ENCODE results near the gene VWF. TPM values are rescaled to one million over a fixed set of nuclear protein-coding genes. Genes with fewer than 3 reads are reported as not detected.

Gene VWF
- total RNA-seq, 1 experiment from 2014 or later = not detected

GRCh38 chr12:5912437-5913334, 211.8 kb downstream of the VWF start:
- DNase-seq (ENCODE audit: low read depth) = peak; percentile 55

DNA sequence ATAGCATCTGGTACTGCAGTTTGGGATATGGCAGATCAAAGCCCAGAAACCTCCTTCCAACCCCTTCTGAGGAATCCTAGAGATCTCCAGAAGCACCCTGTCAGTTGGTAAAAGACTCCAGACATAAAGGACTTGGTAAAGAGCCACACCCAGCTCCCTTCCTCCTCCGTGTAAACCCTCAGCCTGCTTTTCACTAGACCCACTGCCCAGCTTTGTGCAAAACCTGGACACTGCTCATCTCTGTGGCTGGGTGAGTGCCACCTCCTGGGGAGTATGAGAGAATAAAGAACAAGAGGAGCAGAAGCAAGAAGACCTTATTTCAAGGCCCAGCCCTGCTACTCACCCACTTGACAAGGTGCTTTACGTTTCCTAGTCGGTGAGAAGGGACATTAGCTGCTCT, 212.5 kb downstream of the VWF start:
- no peak for DNase-seq (ENCODE audit: low read depth)

GRCh38 chr12:5910790-5911548, 213.5 kb downstream of the VWF start:
- DNase-seq (ENCODE audit: low read depth) = no peak

DNA sequence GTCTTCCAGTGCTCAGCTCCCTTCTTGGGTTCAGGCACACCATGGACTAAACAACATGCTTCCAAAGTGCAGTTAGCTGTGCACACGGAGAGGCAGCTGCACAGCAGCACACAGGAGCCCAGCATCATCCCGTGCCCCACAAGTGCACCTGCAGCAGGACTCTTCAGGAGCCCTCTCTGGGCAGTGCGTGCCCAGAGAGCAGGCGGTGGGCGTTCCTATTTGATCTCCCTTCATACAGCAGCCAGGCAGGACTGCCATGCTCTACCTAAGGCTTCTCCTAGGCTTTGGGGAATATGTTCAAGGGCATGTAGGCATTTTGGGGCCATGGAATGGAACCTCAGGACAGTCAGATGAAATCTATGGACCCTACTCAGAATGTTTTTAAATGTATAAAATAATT, 214.9 kb downstream of the VWF start:
- DNase-seq (ENCODE audit: low read depth) = no peak

GRCh38 chr12:5908251-5908650, 216.2 kb downstream of the VWF start:
- DNase-seq (ENCODE audit: low read depth) = no peak

- no peak for DNase-seq (ENCODE audit: low read depth)
Observed at GRCh38 chr12:5907807-5908206, 216.7 kb downstream of the VWF start.

GRCh38 chr12:5905757-5906156, 218.7 kb downstream of the VWF start:
- no peak for DNase-seq (ENCODE audit: low read depth)

DNA sequence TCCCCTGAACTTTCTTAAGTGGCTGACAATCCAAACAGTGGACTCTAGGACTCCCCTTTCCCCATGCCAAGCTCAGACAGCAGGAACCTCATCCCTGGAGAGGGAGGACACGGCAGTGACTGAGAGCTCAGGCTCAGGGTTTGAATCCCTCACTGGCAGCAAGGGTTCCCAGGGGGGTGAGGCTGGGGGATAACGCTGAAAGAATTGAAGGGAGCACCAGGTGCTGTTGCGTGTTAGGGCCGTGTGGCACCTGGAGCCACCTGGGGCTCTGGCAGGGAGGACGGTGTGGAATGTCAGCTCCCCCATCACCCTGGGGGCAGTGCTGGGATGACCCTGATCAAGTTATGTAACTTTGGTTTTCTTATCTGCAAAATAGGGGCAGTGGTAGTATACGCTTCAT, 219.5 kb downstream of the VWF start:
- no peak for DNase-seq (ENCODE audit: low read depth)

GRCh38 chr12:5904441-5904840, 220.0 kb downstream of the VWF start:
- DNase-seq (ENCODE audit: low read depth) = no peak

- DNase-seq (ENCODE audit: low read depth) = no peak
Observed at GRCh38 chr12:5902736-5903135, 221.7 kb downstream of the VWF start.

DNA sequence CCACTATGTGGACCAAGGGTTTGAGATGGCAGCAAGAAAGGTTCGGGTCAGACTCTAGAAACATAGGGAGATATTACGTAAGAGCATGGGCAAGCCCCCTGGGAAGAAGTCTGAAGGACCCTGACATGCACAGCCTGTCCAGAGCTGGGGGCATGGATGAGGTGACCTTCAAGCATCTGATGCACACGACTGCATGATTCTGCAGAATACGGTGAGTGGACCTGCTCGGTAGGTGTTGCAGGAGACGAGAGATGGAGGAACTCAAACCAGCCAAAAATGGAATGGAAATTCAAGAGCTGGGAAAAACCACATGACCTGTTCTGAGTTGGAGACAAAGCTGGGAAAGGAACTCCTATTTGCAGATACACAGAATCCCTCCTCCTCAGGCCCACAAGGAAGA, 223.1 kb downstream of the VWF start:
- DNase-seq (ENCODE audit: low read depth) = no peak

GRCh38 chr12:5900533-5901205, 223.8 kb downstream of the VWF start:
- no peak for DNase-seq (ENCODE audit: low read depth)

DNA sequence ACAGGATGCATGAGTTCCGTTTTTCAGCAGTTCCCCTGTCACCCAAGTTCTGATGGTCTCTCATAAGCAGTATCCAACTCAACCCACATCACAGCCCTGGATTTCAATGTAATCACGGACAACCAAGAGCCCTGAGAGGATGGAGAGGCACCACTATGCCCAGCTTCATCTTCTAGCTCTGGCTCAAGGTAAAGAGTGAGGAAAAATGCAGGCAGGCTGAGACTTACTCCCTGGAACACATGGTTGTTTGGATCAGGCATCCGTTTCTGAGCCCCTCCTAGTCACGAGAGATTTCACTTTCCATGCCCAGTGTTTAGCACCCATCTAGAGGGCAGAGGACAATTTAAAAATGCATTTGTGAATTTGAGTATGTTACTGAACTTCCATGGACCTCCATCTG, 224.4 kb downstream of the VWF start:
- no peak for DNase-seq (ENCODE audit: low read depth)

DNA sequence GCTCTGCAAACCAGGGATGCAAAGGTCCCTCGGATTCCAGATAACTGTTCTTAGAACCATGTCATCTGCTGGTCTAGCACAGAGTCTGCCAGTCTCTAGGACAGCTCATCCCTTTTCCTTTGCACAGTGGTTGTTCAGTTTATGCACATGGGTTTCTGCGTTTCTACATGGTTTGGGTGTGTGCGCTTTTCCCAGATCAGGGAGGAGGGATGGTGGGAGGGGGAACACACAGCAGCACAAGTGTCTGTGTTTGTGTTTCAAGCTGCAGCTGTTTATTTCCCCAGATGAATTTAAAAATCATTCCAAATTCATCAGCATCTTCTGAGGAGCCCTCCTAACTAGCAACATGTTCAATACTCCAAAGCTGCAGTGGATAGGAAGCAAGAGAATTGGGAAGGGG, 224.8 kb downstream of the VWF start:
- no peak for DNase-seq (ENCODE audit: low read depth)

GRCh38 chr12:5898874-5899273, 225.6 kb downstream of the VWF start:
- no peak for DNase-seq (ENCODE audit: low read depth)

Other genes with a start within 250 kb of the VWF start
- 1.2 and 3.0 TPM in 2 replicates for gene ANO2, start 179.4 kb downstream of the VWF start, total RNA-seq (2014; rRNA removed; shearing (Covaris generic))
- gene CD9, start 75.7 kb upstream of the VWF start, total RNA-seq (2014; rRNA removed; shearing (Covaris generic)) = 83.5 and 95.3 TPM in 2 replicates
- gene PLEKHG6, start 186.0 kb upstream of the VWF start, total RNA-seq (2014; rRNA removed; shearing (Covaris generic)) = 0.15 TPM in 1 of 2 replicates, not detected in the other
- gene TNFRSF1A, start 217.4 kb upstream of the VWF start, total RNA-seq (2014; rRNA removed; shearing (Covaris generic)) = 111 and 125 TPM in 2 replicates